Measurements from ENCODE around the gene ARHGAP44.
"Not testable (repeated sequence)": the region's sequence is repeated elsewhere in the genome, so short reads cannot be mapped to it uniquely, and the experiment has no call there.

The ARHGAP44 gene

GRCh38 chr17:12965988-12966387 lies 176.7 kb downstream of the ARHGAP44 start:
- DNase-seq: no peak

GRCh38 chr17:12966413-12966812 lies 177.1 kb downstream of the ARHGAP44 start:
- no peak for DNase-seq

GRCh38 chr17:12967962-12968361 lies 178.7 kb downstream of the ARHGAP44 start:
- no peak for DNase-seq

GRCh38 chr17:12973496-12974004 lies 184.3 kb downstream of the ARHGAP44 start:
- no peak for DNase-seq

GRCh38 chr17:12974005-12974531 lies 184.8 kb downstream of the ARHGAP44 start:
- no peak for DNase-seq

- no peak for DNase-seq
Observed at GRCh38 chr17:12977008-12977751, 187.9 kb downstream of the ARHGAP44 start.

GRCh38 chr17:12978787-12979186 lies 189.5 kb downstream of the ARHGAP44 start:
- not testable (repeated sequence) for DNase-seq

- DNase-seq: no peak
Observed at GRCh38 chr17:12979246-12979645, 189.9 kb downstream of the ARHGAP44 start.

- no peak for DNase-seq
Observed at GRCh38 chr17:12979826-12980500, 190.7 kb downstream of the ARHGAP44 start.

- DNase-seq: no peak
Observed at GRCh38 chr17:12982224-12982623, 192.9 kb downstream of the ARHGAP44 start.

GRCh38 chr17:12983991-12984884 lies 194.9 kb downstream of the ARHGAP44 start:
- no peak for DNase-seq

GRCh38 chr17:12985431-12986293 lies 196.4 kb downstream of the ARHGAP44 start:
- DNase-seq: no peak

GRCh38 chr17:12987120-12987519 lies 197.8 kb downstream of the ARHGAP44 start:
- no peak for DNase-seq

GRCh38 chr17:12990041-12990808 lies 200.9 kb downstream of the ARHGAP44 start:
- no peak for DNase-seq

- DNase-seq: no peak
Observed at GRCh38 chr17:12990926-12991325, 201.6 kb downstream of the ARHGAP44 start.

- DNase-seq: no peak
Observed at GRCh38 chr17:12992676-12993075, 203.4 kb downstream of the ARHGAP44 start.

GRCh38 chr17:12993631-12994030 lies 204.3 kb downstream of the ARHGAP44 start:
- no peak for DNase-seq

GRCh38 chr17:12994341-12995074 lies 205.2 kb downstream of the ARHGAP44 start:
- no peak for DNase-seq

GRCh38 chr17:12995106-12995895 lies 206.0 kb downstream of the ARHGAP44 start:
- no peak for DNase-seq

- no peak for DNase-seq
Observed at GRCh38 chr17:12995896-12996295, 206.6 kb downstream of the ARHGAP44 start.

All from KG1 (cell line).